GM12878 (cell line): Measurements from ENCODE around the gene VWA5B2. TPM values are rescaled to one million over a fixed set of nuclear protein-coding genes. Genes with fewer than 3 reads are reported as not detected.
A peak's percentile ranks its signal among the peaks of the same experiment; 100 is the strongest.

Experiments used
- CHD4 ChIP-seq: fragments of 200-600 bp; sonication (generic); IDR thresholded peaks from 2 replicates; pipeline ENCODE4 v1.6.1; 2016; ENCODE audit warnings: mild to moderate bottlenecking
- CREB1 ChIP-seq: IDR thresholded peaks from 2 replicates; pipeline ENCODE4 v1.6.1; 2012; ENCODE audit warnings: low read depth, mild to moderate bottlenecking, inconsistent platforms
- MAX ChIP-seq: IDR thresholded peaks from 2 replicates; pipeline ENCODE4 v1.6.1; 2012; ENCODE audit warnings: low read depth, low read length, improper control_type of control experiment
- POLR2A ChIP-seq: IDR thresholded peaks from 2 replicates; pipeline ENCODE4 v1.6.1; 2011; ENCODE audit warnings: low read depth, mild to moderate bottlenecking, low read length
- RCOR1 ChIP-seq: conservative IDR thresholded peaks from 2 replicates; pipeline ENCODE4 v1.6.1; 2012; ENCODE audit warnings: low read depth, low read length, improper control_type of control experiment
- SIX5 ChIP-seq: IDR thresholded peaks from 2 replicates; pipeline ENCODE4 v1.6.1; 2011; ENCODE audit warnings: mild to moderate bottlenecking, low read depth, low read length, moderate library complexity; ENCODE audit not compliant: severe bottlenecking
- SMAD5 ChIP-seq: IDR thresholded peaks from 2 replicates; pipeline ENCODE4 v1.6.1; 2016; ENCODE audit warnings: antibody characterized with exemption, low read depth
- SPI1 ChIP-seq: IDR thresholded peaks from 2 replicates; pipeline ENCODE4 v1.6.1; 2011; ENCODE audit warnings: low read depth, mild to moderate bottlenecking, low read length, moderate library complexity, borderline replicate concordance; ENCODE audit not compliant: insufficient read depth
- SUPT20H ChIP-seq: IDR thresholded peaks from 2 replicates; pipeline ENCODE4 v1.6.1; 2011; ENCODE audit warnings: low read depth, mild to moderate bottlenecking, low read length, moderate library complexity, borderline replicate concordance; ENCODE audit not compliant: control insufficient read depth
- TAF1 ChIP-seq: IDR thresholded peaks from 2 replicates; pipeline ENCODE4 v1.6.1; 2011; ENCODE audit warnings: mild to moderate bottlenecking, low read depth, low read length, borderline replicate concordance
- polyA plus RNA-seq, 11 experiments: library from polyadenylated mRNA; depleted of rRNA in 4 of 11; unstranded in 6 of 11; stranded (reverse) in 5 of 11; fragments of >200 nt; fragmentation: Nextera tagmentation in 4 of 11; fragmentation: Illumina TruSeq in 1 of 11; extraction: Ambion mirVana in 4 of 11; extraction: Trizol in 1 of 11; gene quantifications; 1 replicate in 1 of 11; 2 replicates in 10 of 11; pipeline versions ENCODE4 v1.2.1 to v1.2.3, GENCODE V29; 2011 to 2016; ENCODE audit warnings: inconsistent platforms in 2 of 11, missing spikeins in 2 of 11, low read depth in 1 of 11
- total RNA-seq, 4 experiments: library from RNA; depleted of rRNA in 3 of 4; stranded (reverse); fragments of >200 nt in 3 of 4; fragmentation: Illumina TruSeq in 1 of 4; extraction: Trizol in 1 of 4; gene quantifications; 2 replicates each; pipeline versions ENCODE4 v1.2.1 to v1.2.3, GENCODE V29; 2013 to 2021
- TF ChIP-seq, protein P1 (sequence below): fragments of 450-650 bp; IDR thresholded peaks from 2 replicates; pipeline ENCODE4 v1.6.1; 2016; ENCODE audit warnings: mild to moderate bottlenecking, moderate library complexity, borderline replicate concordance
- TF ChIP-seq, protein P2 (sequence below): IDR thresholded peaks from 2 replicates; pipeline ENCODE4 v1.6.1; 2011; ENCODE audit warnings: borderline replicate concordance, low read depth, mild to moderate bottlenecking, moderate library complexity, mixed read lengths, low read length; ENCODE audit not compliant: insufficient read depth; ENCODE audit errors: extremely low read length
- TF ChIP-seq, protein P3 (sequence below): IDR thresholded peaks from 2 replicates; pipeline ENCODE4 v1.6.1; 2011; ENCODE audit warnings: low read depth, low read length, improper control_type of control experiment, borderline replicate concordance
- TF ChIP-seq, protein P4 (sequence below): IDR thresholded peaks from 2 replicates; pipeline ENCODE4 v1.6.1; 2012; ENCODE audit warnings: low read depth, low read length, improper control_type of control experiment
- TF ChIP-seq, protein P5 (sequence below): IDR thresholded peaks from 2 replicates; pipeline ENCODE4 v1.6.1; 2012; ENCODE audit warnings: improper control_type of control experiment, low read depth, low read length; ENCODE audit not compliant: insufficient replicate concordance

VWA5B2 gene
- total and polyA plus RNA-seq, 10 of the 15 experiments (the other 5 are each of a cell fraction or from before 2014, with no cell fraction given) = 0.03 to 0.09 TPM; not detected in 8

- TF ChIP-seq, protein P1, sequence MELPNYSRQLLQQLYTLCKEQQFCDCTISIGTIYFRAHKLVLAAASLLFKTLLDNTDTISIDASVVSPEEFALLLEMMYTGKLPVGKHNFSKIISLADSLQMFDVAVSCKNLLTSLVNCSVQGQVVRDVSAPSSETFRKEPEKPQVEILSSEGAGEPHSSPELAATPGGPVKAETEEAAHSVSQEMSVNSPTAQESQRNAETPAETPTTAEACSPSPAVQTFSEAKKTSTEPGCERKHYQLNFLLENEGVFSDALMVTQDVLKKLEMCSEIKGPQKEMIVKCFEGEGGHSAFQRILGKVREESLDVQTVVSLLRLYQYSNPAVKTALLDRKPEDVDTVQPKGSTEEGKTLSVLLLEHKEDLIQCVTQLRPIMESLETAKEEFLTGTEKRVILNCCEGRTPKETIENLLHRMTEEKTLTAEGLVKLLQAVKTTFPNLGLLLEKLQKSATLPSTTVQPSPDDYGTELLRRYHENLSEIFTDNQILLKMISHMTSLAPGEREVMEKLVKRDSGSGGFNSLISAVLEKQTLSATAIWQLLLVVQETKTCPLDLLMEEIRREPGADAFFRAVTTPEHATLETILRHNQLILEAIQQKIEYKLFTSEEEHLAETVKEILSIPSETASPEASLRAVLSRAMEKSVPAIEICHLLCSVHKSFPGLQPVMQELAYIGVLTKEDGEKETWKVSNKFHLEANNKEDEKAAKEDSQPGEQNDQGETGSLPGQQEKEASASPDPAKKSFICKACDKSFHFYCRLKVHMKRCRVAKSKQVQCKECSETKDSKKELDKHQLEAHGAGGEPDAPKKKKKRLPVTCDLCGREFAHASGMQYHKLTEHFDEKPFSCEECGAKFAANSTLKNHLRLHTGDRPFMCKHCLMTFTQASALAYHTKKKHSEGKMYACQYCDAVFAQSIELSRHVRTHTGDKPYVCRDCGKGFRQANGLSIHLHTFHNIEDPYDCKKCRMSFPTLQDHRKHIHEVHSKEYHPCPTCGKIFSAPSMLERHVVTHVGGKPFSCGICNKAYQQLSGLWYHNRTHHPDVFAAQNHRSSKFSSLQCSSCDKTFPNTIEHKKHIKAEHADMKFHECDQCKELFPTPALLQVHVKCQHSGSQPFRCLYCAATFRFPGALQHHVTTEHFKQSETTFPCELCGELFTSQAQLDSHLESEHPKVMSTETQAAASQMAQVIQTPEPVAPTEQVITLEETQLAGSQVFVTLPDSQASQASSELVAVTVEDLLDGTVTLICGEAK = peak; percentile 92
- TF ChIP-seq, protein P2, sequence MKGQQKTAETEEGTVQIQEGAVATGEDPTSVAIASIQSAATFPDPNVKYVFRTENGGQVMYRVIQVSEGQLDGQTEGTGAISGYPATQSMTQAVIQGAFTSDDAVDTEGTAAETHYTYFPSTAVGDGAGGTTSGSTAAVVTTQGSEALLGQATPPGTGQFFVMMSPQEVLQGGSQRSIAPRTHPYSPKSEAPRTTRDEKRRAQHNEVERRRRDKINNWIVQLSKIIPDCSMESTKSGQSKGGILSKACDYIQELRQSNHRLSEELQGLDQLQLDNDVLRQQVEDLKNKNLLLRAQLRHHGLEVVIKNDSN = peak; percentile 7
- TF ChIP-seq CHD4 (no peak), SUPT20H (no peak), SPI1 (no peak), SMAD5 (no peak), CREB1 (0 out of 2 replicates have a peak, but pooled peaks have one; percentile 65), RCOR1 (no peak), POLR2A (peak; percentile 99), SIX5 (peak; percentile 52), MAX (peak; percentile 88), TAF1 (peak; percentile 99)
- TF ChIP-seq, protein P3, sequence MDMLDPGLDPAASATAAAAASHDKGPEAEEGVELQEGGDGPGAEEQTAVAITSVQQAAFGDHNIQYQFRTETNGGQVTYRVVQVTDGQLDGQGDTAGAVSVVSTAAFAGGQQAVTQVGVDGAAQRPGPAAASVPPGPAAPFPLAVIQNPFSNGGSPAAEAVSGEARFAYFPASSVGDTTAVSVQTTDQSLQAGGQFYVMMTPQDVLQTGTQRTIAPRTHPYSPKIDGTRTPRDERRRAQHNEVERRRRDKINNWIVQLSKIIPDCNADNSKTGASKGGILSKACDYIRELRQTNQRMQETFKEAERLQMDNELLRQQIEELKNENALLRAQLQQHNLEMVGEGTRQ = no peak
- TF ChIP-seq, protein P4, sequence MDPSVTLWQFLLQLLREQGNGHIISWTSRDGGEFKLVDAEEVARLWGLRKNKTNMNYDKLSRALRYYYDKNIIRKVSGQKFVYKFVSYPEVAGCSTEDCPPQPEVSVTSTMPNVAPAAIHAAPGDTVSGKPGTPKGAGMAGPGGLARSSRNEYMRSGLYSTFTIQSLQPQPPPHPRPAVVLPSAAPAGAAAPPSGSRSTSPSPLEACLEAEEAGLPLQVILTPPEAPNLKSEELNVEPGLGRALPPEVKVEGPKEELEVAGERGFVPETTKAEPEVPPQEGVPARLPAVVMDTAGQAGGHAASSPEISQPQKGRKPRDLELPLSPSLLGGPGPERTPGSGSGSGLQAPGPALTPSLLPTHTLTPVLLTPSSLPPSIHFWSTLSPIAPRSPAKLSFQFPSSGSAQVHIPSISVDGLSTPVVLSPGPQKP = 0 out of 2 replicates have a peak, but pooled peaks have one; percentile 68
- TF ChIP-seq, protein P5, sequence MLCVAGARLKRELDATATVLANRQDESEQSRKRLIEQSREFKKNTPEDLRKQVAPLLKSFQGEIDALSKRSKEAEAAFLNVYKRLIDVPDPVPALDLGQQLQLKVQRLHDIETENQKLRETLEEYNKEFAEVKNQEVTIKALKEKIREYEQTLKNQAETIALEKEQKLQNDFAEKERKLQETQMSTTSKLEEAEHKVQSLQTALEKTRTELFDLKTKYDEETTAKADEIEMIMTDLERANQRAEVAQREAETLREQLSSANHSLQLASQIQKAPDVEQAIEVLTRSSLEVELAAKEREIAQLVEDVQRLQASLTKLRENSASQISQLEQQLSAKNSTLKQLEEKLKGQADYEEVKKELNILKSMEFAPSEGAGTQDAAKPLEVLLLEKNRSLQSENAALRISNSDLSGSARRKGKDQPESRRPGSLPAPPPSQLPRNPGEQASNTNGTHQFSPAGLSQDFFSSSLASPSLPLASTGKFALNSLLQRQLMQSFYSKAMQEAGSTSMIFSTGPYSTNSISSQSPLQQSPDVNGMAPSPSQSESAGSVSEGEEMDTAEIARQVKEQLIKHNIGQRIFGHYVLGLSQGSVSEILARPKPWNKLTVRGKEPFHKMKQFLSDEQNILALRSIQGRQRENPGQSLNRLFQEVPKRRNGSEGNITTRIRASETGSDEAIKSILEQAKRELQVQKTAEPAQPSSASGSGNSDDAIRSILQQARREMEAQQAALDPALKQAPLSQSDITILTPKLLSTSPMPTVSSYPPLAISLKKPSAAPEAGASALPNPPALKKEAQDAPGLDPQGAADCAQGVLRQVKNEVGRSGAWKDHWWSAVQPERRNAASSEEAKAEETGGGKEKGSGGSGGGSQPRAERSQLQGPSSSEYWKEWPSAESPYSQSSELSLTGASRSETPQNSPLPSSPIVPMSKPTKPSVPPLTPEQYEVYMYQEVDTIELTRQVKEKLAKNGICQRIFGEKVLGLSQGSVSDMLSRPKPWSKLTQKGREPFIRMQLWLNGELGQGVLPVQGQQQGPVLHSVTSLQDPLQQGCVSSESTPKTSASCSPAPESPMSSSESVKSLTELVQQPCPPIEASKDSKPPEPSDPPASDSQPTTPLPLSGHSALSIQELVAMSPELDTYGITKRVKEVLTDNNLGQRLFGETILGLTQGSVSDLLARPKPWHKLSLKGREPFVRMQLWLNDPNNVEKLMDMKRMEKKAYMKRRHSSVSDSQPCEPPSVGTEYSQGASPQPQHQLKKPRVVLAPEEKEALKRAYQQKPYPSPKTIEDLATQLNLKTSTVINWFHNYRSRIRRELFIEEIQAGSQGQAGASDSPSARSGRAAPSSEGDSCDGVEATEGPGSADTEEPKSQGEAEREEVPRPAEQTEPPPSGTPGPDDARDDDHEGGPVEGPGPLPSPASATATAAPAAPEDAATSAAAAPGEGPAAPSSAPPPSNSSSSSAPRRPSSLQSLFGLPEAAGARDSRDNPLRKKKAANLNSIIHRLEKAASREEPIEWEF = no peak
Measured at GRCh38 chr3:184248454-184249411, 19.3 kb downstream of the VWA5B2 start, which contains the start of gene ALG3 (continued).
